ENCODE results near the gene CDH4.

Gene CDH4

DNA sequence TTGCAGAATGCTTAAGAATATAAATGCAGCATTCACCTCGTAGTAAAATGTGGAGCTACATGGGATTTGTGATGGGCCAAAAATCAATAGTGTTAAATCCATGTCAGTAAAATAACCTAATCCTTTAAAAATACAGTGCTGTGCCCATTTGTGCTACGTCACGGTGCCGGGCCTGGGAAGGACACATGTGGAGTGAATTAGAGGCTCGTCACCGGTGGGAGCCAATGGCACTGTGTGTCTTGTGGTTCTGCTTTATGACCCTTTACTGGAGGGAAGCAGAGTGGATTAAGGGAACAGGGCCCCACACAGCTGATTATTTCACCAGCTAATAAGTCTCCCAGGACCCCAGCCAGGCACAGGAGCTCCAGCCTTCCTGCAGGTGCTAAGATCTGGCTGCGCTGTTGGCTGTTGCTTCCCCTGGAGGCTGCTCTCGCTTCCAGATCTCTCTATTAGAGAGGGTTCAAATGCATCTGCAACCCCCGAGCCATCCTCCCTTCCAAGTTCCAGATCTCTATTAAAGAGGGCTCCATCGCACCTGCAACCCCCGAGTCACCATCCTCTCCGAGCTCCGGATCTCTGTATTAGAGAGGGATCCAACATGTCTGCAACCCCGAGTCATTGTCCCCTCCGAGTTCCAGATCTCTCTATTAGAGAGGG is 405.8 kb downstream of the CDH4 start:
- H3K4me3 ChIP-seq (ENCODE audit: low read depth, low read length) = no peak overlapping the region
- TF ChIP-seq, protein P1, sequence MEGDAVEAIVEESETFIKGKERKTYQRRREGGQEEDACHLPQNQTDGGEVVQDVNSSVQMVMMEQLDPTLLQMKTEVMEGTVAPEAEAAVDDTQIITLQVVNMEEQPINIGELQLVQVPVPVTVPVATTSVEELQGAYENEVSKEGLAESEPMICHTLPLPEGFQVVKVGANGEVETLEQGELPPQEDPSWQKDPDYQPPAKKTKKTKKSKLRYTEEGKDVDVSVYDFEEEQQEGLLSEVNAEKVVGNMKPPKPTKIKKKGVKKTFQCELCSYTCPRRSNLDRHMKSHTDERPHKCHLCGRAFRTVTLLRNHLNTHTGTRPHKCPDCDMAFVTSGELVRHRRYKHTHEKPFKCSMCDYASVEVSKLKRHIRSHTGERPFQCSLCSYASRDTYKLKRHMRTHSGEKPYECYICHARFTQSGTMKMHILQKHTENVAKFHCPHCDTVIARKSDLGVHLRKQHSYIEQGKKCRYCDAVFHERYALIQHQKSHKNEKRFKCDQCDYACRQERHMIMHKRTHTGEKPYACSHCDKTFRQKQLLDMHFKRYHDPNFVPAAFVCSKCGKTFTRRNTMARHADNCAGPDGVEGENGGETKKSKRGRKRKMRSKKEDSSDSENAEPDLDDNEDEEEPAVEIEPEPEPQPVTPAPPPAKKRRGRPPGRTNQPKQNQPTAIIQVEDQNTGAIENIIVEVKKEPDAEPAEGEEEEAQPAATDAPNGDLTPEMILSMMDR (IDR thresholded peaks at IDR 0.05; ENCODE audit: low read depth, low read length) = no peak

DNA sequence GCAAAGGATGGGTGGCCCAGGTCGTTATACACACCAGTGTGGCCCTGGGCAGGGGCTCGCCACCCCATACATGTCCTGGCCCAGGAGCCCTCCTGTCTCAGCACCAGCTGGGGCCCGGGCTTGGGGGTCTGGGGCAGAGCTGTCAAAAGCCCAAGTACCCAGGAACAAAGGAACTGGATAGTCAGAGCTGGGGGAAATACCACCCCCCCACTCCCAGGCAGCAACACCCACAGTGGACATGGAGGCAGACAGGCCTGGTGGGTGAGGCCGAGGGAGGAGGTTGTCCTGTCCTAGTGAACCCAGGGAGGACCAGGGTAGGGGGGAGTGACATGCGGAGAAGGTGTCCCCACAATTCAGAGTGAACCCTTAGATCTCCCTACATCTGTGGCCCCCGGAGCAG is 406.5 kb downstream of the CDH4 start:
- TF ChIP-seq, protein P1 (IDR thresholded peaks at IDR 0.05; ENCODE audit: low read depth, low read length) = no peak
- H3K4me3 ChIP-seq (ENCODE audit: low read depth, low read length) = no peak overlapping the region

DNA sequence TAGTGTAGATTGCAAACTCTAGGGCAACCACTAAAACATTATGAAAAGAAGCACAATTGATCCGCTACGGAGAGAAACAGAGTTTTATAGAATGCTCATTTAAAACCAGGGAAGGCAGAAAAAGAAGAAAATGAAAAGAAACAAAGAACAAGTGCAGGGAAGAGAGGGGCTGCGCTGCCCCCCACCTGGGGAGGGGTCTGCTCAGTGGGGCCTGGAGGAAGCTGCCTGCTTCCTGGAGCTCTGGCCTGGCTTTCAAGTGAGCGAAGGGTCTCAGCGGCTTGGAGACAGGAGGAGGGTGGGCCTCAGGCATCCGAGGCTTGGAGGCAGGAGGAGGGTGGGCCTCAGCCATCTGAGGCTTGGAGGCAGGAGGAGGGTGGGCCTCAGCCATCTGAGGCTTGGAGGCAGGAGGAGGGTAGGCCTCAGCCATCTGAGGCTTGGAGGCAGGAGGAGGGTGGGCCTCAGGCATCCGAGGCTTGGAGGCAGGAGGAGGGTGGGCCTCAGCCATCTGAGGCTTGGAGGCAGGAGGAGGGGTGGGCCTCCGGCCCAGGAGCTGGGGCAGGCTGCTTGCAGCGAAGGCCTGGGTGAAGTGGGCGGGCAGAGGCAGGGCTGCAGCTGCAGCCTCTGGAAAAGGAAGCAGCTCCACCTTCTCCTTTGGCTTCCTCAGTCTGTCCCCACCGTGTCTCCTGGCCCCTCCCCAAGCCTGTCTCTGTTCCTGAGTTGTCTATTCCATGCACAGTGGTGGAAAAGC is 407.4 kb downstream of the CDH4 start:
- H3K4me3 ChIP-seq (ENCODE audit: low read depth, low read length) = no peak overlapping the region
- TF ChIP-seq, protein P1 (IDR thresholded peaks at IDR 0.05; ENCODE audit: low read depth, low read length) = no peak

DNA sequence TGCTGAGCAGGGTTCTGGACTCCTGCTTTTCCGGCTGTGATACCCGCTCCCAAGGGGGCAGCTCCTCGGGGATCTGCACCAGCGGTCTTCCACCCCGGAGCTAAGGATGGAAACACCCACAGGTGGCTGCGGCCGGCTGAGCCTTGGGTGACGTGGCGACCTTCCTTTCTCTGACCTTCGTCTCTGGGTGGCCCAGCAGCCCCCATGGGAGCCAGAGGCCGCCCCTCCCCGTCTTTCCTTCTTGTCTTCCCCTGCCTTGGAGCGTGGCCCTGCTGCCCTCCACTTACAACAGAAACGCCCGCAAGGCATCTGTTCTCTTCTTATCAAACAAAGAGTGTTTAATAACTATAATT is 407.9 kb downstream of the CDH4 start:
- TF ChIP-seq, protein P1 (IDR thresholded peaks at IDR 0.05; ENCODE audit: low read depth, low read length) = no peak

DNA sequence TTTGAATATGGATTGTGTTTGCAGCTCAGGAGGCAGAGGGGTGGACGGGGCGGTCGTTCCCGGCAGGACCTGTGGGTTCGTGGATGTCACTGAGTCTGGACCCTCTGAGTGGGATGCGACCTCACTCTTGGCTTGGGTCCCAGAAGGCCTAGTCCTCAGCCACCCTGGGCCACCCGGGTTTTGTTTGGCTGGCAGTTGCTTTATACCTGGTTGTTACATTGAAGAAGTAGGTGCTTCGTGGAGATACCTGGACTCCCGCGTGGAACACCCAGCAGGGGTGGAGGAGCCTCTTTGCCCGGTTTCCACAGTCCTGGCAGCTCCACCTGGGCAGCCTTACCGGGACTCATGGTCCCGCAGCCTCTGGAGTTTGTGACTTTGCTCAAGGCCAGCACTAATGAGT is 408.5 kb downstream of the CDH4 start:
- TF ChIP-seq, protein P1 (IDR thresholded peaks at IDR 0.05; ENCODE audit: low read depth, low read length) = no peak
- no peak overlapping the region for H3K4me3 ChIP-seq (ENCODE audit: low read depth, low read length)

More for the DNA sequence above, 407.9 kb downstream of the CDH4 start:
- H3K4me3 ChIP-seq (ENCODE audit: low read depth, low read length) = no peak overlapping the region

DNA sequence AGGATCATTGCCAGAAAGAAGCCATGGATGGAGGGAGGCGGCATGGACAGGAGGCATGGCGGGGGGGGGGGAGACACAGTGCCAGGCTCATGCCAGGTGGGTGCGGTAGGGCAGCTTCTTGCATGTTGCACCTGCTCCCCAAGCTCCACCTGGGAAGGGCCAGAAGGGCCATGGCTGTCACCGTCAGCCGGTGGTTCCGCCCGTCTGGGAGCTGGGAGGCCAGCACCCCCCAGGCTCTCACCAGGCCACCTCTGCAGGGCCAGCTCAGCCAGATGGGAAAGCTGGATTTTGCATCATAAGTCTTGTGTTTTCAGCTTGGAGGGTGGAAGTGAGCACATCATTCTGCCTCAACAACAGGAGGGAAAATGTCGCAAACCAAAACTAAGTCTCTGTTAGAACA is 409.0 kb downstream of the CDH4 start:
- no peak overlapping the region for H3K4me3 ChIP-seq (ENCODE audit: low read depth, low read length)
- TF ChIP-seq, protein P1 (IDR thresholded peaks at IDR 0.05; ENCODE audit: low read depth, low read length) = no peak

DNA sequence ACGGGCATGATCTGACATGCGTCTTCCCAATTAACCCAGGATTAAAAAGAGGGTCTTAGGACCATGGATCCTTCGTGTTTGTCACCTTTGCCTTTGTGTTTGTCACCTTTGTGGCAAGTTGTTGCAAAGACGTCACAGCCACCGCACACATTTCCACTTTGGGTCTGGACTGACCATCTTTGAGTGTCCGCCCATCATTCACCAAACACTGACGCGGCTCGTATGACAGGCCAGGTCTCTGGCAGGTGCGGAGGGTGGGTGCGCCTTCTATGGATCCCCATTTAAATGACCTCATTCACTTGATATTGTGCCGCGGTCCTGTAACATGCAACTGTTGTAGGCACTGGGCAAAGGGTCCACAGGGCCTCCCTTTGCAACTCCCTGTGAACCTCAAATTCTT is 409.5 kb downstream of the CDH4 start:
- no peak overlapping the region for H3K4me3 ChIP-seq (ENCODE audit: low read depth, low read length)
- TF ChIP-seq, protein P1 (IDR thresholded peaks at IDR 0.05; ENCODE audit: low read depth, low read length) = no peak
